NCI-H187 (cell line): ENCODE data around the gene OPCML.

Experiments used
- DNase-seq, 2 experiments: peaks; one replicate each; lab custom pipeline; 2025; lab: John Stamatoyannopoulos, UW

OPCML gene

DNA sequence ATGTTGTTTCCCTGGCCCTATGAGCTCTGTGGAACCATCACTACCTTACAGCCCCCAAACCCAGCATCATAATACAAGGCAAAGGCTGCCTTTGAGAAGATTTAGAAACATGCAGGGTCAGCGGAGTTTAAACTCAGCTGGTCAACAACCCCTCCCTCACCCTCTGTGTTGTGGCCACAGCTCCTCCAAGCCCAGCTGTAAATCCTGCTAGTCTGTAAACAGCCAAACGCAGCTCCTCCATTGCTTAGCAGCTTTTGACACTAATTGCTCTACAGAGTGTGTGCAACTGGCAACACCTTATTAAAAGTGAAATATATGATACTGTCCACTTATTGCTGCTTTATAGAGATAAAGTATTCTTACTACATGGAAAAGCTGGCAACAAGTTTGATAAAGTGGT lies 29.1 kb downstream of the OPCML start:
- DNase-seq: no peak

DNA sequence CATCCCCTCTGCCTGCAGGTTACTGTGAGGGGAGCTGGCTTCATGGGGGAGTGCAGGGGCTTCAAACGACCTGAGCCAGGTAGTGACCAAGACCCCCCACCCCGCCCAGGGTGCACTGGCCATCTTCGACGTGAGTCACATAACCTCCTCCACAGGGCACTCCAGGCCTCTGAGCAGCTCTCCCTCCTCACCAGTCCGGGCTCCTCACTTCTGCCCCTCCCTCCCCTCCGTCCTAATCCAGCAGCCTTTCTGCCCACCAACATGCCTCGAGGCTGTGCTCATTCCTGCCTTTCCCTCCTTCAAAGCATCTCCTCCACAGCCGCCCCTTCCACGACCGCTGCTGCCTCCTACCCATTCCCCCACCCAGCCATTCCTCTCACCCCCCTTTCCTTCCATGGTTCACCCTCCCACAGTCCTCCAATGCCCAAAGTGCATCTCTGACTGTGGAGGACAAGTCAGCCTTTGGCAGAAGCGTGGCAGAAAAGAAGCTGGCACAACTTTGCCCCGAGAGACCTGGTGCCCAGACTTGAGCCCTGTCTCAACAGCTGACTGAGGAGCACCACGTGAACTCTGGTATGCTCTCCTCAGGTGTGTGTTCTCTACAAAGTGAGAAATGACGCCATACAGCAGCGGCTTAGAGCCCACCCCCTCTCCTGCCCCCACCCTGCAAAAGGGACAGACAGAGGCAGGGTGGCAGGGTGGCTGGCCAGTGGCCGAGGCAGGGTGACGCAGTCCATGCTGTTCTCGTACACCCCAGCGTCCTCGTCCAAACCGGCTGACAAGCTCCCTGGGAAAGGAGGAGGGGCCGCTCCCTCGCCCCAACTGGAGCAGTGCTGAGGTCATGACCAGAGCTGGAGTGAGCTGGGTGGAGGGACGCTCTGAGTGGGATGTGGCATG lies 30.4 kb downstream of the OPCML start:
- no peak for DNase-seq

DNA sequence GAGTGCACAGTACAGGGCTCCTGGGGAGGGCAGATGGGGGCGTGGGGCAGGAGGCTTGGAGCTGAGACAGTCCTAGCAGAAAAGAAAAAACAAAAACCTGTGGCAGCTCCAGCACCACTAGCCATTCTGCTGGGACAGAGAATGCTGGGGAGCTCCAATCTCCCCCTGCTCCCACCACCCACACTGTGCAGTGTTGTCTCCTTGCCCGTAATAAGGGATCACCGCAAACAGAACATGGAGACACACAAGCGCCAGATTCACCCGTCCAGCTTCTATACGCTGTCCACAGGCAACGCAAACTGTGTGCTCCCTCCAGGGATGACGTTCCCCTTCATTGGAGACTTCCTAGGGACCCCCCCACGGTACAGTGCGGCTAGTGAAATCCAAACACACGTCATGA lies 31.4 kb downstream of the OPCML start:
- no peak for DNase-seq

DNA sequence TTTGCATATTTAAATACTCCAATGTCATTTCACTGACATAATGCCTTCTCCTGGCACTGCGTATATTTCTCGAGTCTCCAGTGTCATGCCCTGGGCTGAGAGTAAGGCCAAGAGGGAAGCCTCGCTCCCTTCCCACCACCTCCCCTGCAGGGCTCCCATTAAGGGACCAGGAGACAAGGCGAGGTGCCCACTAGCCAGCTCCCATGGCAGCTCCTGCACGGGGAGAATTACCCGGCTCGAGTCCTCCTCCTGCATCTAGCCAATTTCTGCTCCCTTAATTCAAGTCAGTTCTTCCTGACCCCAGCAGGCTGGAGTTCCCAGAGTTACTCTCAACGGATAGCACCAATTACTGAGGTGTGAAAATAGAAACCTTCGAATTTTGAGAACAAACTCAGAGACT lies 31.9 kb downstream of the OPCML start:
- DNase-seq: no peak

DNA sequence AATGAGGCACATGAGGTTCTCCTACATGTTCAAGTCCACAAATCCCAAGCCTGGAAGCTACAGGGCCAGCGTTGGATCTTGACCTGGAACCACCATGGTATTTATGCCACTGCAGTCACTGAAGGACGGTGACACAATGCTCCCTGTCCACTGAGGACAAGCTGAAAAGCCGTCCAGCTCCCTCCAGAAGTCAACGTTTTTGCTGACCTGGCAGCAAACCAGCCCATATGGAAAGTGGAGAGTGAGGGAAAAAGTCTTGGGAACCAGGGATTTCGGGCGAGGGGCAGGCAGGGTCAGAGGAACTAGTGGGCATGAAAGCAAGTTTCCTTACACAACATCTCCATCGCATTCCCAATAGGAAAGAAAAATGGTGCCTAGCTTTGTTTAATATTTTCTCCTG lies 33.3 kb downstream of the OPCML start:
- no peak for DNase-seq

DNA sequence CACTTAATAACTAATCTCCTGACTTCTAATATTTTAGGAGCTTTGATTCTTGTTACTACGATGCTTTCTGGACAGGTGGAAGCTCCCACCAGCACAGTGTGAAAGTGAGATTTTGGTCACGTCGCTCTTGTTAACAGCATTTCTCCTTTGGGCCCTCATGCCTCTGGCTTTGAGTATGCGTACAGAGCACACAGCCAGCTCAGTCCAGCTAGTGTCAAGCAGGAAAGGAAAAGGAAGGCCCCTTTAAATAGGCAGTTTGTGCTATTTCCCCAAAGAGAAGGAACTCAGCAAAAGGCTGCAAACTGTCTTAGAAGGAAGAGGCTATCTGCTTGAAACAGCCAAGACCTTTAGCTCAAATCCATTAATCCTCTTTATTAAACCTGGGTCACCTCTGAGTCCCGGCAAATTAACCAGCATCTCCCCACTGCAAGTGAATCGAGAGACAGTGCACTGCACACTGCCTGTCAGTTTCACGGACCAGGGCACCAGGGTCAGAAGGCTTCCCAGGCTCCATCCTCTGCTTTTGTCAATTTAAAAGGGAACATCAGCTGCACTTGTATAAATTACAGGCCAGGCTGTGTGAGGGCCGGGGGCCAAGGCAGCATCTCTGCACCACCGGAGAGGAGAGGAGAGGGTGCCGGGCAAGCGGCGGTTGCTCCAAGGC lies 34.7 kb downstream of the OPCML start:
- no peak for DNase-seq

DNA sequence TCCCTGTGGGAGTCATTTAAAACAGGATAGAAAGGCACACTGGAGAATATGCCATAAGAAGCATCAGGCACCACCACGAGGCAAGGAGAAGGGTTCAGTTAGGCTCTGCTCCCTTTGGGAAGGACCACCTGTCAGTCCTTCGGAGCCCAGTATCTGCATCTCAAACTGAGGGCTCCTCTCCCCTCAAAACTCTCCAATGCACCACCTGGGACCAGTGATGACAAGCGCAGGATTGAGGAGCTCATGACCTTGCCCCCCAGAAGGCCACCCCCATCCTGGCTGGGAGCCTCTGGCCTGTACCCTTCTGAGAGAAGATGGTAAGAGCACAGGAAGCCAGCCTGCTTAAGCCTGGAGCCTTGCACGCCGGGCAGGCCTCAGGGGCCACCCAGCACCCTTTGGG lies 39.4 kb downstream of the OPCML start:
- DNase-seq: no peak

DNA sequence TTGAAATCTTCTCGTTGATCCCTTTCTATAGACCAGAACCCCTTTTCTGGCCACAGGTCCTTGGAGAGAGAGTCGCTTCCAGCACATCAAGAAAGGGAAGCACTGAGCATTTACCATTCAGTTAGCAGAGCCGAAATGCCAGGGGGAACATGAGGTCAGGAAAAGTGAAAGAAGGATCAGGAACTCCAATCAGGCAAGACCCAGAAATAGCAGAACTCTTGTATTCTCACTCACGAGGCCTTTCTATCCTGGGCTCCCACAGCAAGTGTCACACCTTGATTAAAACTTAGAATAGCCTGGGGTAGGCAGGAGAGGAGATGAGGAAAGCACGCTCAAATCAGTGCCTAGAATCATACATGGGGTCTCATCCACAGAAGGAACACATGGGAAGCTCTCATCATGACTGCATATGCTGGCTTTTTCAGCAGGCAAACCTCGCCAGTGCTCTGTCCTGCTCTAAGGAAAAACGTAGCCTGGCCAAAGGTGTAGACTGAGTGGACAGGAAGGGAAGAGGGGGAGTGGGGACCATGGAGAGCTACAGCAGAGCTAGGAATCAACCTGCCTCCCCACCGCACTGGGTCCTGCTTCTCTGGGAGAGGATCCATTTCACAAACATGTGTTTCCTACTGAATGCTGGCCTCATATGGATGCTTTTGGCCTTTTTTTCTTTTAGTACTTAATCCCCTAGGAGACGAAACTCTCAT lies 40.5 kb downstream of the OPCML start:
- DNase-seq: no peak

DNA sequence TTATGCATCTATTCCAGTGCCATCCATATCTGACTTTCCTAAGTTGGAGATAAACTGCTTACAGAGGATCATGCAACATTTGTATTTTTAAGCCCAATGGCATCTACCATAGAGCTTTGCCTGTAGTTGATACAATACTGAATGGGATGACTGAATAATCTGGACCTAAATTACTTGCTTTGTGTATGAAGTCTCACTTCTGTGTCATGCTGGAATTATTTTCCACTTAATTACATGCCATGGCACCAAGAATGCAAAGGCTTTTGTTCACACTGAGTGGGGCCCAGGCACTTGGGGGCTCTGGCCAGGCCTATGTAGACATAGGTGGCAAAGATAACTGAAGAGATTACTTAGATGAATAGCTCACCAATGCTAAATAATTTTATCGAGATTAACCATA lies 51.6 kb downstream of the OPCML start:
- DNase-seq: no peak

DNA sequence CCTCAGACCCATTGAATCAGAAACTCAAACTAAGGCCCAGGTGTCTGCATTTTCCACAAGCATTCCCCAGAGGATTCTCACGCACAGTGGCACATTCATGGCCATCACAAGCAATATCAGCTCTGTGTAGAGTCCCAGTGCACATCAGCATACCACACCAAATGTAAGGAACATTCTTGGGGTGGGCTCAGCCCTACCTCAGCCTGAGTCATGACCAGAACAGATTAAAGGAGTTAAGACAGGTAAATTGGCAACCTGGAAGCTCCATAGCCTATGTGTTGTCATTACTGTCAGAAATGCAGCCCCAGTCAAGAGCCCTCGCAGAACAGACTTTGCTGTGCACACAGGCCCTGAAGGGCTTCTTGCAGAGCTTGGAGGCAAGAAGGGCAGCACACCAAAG lies 53.1 kb downstream of the OPCML start:
- no peak for DNase-seq

DNA sequence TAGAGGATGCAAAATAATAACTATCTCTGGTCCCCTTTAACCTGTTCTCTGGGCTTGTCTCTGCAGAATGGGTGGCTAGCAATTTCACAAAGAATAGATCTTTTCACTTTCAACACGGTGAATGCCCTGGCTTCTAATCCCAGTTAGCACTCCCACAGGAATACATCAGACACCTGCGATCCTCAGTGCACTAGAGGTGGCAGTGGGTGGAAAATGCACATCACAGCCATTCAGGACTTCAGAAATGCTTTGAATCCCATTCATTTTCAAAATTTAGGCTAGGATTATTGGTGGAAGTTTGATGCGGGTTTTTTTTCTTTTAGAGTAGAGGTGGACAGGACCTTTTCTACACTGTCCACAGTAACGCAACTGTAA lies 55.1 kb downstream of the OPCML start:
- no peak for DNase-seq

DNA sequence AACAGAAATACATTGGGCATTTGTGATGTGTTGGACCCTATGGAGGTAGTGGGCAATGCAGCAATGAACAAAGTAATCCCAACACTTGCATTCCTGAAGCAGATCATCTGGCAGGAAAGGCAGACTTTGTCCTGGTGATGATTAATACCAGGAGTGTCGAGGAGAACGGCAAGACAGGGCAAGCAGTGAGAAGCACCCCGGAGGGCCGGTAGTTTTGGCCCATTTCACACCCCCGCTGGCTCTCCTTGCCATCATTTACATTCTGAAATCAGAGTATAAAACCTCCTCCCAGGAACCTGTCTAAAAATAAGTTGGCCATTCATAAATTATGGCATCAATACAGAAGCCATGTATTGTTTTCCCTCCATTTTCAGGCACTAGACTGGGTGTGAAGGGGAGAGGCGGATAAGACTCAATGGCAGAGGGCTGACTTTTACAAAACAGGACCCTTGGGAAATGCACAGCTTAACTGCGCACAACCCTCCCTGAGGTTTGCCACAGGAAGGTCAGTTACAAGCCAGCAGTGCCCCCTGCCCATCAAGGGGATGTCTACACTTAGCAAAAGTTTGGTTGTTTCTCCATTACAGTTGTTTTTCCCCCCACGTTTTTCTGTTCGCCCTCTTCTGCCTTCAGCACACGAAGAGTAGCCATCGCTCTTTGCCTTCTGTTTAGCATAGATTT lies 55.6 kb downstream of the OPCML start:
- DNase-seq: no peak

DNA sequence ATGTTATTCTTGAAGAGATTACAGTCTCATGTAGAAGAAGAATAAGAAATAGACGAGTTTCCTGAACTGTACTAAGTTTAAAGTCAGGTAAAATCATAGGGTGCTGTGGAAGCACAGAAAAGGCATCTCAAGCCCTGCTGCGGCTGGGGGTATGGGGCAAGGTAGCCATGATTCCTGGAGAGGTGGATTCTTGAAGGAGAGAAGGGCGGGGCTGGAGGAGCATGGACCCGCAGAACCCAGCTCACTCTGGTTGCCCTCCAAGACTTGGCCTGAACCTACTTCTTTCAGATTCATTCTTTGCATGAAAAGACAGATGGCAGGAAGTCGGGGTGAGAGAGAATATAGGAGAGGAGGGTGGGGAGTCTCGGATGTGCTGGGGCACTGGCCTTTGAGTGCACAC lies 57.8 kb downstream of the OPCML start:
- no peak for DNase-seq

DNA sequence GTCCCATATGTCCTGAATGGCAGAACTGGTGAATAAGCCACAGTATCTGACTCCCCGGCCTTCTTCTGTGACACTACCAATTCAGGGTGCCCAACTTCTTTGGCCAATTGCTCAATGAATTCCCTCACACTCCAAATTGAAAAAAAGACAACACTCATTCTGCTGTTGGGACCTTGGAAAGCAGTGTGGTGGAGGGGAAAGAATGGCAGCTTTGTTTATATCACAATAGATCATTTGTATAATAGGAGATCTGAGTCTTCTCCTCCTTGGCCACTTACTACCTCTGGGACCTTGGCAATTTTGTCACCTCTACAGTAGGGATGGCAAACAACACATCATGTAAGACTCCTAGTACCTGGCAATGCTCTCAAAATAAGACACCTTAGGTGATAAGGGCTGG lies 64.6 kb downstream of the OPCML start:
- no peak for DNase-seq

DNA sequence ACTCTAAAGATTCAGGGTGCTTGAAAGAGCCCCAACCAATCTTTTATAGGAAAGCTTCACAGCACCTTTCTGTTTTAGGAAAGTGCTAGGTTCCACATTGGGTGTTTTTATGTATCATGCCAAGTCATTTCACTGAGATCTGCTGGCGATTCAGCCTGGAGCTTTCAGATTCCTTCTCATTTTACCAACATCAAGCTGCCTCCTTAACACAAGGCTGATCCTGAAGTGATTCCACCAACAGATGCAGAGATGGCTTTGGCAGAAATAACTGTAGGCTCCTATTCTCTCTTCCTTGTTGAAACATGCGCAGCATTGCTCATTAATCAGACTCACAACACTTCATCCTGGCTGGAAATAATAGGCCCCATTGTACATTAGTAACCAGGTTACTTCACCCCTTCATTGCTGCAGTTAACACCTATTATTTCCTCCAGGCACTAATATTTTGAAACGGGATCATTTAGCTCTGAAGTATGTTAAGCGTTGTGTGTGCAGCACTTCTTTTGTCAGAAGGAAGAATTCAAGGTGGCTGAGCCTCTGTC lies 89.0 kb downstream of the OPCML start:
- no peak for DNase-seq

DNA sequence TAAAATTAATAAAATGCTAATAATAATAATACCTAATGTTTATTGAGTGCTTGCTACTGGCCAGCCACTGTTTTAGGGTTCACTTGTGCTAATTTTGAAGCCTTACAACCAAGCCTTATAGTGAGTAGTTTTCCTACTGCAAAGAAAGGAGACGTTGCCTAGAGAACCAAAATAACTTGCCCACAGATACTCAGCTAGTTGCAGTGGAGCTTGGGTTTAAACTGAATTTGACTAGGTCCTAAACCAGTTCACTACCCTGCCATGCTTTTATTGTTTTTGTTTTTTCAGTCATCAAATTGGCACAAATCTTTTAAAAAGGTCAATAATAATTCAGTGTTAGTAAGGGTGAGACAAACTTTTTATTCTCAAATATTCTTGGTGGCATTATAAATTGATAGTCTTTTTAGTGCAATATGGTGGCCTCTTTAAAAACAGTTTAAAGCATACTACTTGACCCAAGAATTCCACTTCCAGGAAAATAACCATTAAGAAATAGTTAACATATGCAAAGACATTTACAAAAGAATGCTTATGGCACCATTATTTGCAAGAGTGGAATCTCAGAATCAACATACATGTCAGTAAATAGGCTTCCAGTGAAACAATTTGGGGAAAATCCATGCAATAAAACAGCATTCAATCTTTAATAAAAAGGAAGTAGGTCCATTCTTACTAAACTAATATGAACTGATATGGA lies 90.2 kb downstream of the OPCML start:
- no peak for DNase-seq

DNA sequence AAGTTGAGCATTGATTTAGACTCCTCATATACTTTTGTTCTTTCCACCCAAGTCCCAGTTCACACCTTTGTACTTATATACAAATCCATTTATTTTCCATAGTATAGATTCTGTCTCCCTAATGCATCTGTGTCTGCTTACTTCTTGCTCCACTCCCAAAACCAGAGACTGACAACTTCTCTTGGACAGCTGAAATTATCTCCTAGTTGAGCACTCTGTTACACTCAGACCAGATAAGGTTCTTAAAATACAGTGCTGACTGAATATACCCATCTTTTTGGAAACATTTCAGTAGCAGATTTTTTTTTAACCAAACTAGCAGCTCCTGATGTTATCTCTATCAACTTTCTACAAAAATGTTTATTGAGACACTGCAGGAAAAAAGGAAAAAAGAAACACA lies 106.3 kb downstream of the OPCML start:
- DNase-seq: no peak

DNA sequence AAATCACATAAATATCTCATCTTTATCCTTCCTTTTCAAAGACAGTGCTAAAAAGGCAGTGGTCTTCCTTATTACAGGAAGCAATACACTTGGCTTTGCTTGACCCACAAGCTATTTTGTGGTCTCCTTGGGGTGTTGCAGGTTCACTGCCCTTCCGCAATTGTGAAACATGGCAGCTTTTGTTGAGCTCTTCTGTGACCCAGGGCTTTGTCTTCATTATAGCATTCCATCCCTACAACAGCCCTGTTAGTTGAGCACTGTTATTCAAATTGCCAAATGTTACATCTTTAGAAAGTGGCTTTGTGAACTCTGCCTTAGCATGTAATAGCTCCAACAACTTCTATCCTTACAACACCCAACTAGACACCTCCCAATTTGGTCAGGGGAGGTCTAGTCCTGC lies 107.1 kb downstream of the OPCML start:
- no peak for DNase-seq

DNA sequence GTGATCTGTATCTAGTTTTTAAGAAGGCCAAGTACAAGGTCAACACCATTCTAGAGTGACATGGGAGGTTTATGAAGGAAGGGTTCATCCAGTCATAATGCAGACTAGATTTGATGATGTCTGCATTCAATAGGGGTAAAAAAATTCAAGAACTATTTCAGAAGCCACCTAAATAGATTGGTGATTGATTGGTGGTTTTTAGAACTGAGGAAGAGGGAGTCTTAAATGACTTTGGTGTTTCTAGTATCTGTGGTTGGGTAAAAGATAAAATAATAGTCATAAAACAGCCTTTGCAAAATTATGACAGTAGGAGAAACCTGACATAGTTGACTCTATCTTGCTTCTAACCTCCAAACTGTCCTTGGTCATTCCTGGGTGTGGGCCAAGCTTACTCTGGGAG lies 114.1 kb downstream of the OPCML start:
- DNase-seq: no peak

DNA sequence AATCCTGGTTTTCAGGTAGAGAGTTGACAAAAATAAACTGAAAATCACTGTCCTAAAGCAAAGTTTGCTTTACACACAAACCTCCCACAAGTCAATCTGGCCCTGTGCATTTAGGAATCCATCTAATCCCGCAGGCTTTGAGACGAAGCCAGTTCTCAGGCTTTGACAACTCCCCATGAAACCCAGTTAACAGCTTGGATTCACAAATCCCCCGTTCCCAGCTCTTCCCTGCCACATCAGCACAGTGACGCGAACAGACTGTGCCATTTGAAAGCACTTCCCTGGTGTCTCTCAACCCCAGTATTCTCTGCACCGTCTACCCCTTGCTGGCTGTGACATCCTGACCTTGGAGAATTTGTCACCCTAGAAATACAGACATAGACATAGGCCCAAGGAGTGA lies 117.8 kb downstream of the OPCML start:
- no peak for DNase-seq

DNA sequence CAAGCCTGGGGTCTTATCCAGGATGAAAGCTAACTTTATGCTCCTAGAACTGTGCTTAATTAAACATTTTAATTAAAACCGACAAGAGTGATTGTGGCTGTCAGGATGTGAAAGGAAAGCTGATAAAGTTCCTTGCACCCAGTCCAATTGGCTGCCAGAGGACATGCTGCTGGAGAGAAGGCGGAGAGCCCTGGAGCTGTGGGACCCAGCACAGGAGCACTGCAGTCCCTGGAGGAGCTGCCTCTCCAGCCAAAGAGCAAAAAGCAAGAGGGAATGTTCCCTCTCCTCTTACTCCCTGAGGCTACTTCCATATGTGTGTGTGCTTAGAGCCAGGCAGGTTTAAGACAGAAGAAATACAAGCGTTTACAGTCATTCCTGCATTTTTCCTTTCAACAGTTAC lies 118.6 kb downstream of the OPCML start:
- no peak for DNase-seq

DNA sequence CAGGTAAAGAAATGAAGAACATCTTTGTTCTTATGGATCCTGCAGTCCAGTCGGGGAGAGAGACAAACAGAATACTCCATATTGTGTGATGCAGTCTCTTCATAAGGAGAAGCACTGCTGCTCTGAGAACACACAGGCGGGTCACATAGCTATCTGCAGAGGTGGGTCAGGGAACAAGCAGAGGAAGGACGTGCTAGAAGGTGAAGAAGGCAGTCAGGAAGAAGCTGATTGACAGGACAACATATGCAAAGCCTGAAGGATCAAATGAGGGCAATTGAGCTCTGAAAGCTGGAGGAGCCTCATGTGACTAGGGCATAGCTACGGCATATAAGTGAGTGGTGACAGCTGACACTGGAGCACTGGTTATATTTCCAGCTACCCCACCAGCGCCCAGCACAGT lies 122.5 kb downstream of the OPCML start:
- no peak for DNase-seq
